HFFc6 (cell line): ENCODE data around the gene ZSCAN22. TPM values are rescaled to one million over a fixed set of nuclear protein-coding genes. Genes with fewer than 3 reads are reported as not detected.

Source experiments
- DNase-seq: peaks from one replicate; pipeline ENCODE4 v3.0.0-alpha.2; 2018
- H3K27ac Mint-ChIP-seq: 2 replicates; pipeline ENCODE4 v1.8.0; 2020; ENCODE audit warnings: mild to moderate bottlenecking, mixed read lengths
- H3K27me3 Mint-ChIP-seq: 2 replicates; pipeline ENCODE4 v1.8.0; 2021; ENCODE audit warnings: mild to moderate bottlenecking, moderate library complexity, mixed read lengths; ENCODE audit not compliant: insufficient read depth
- H3K36me3 Mint-ChIP-seq: 2 replicates; pipeline ENCODE4 v1.8.0; 2021; ENCODE audit warnings: low read depth, mixed read lengths
- H3K4me1 Mint-ChIP-seq: 2 replicates; pipeline ENCODE4 v1.8.0; 2020; ENCODE audit warnings: low read depth, mixed read lengths
- H3K4me3 Mint-ChIP-seq: 2 replicates; pipeline ENCODE4 v1.8.0; 2020; ENCODE audit warnings: mild to moderate bottlenecking, moderate library complexity, mixed read lengths
- H3K9me3 Mint-ChIP-seq: 2 replicates; pipeline ENCODE4 v1.8.0; 2020; ENCODE audit warnings: mild to moderate bottlenecking, mixed read lengths
- CTCF ChIP-seq: fragments of 200-600 bp; sonication (generic); IDR thresholded peaks from 2 replicates; pipeline ENCODE4 v1.5.0; 2021; ENCODE audit warnings: antibody characterized with exemption, mild to moderate bottlenecking
- total RNA-seq, 6 experiments: library from RNA; stranded (reverse); fragmentation: NEBNext Ultra II Directional; extraction: Animal tissue kit (Norgen Biotek cat#: 25700); gene quantifications; 2 replicates in 1 of 6; 3 replicates in 5 of 6; pipeline ENCODE4 v1.2.3, GENCODE V29; 2021

Gene ZSCAN22
- total RNA-seq, 6 experiments from 2014 or later = 2.5 to 3.0 (median 2.8) TPM

GRCh38 chr19:58351558-58351878 is 24.7 kb downstream of the ZSCAN22 start:
- Mint-ChIP-seq H3K27me3 (peaks cover 4% of the 10 kb centered on the region; the same call in 1 of the 2 replicates), H3K27ac (no peak overlapping the region), H3K9me3 (peaks cover 4% of the 10 kb centered on the region; the same call in 1 of the 2 replicates), H3K4me3 (no peak overlapping the region), H3K36me3 (peaks cover 8% of the 10 kb centered on the region; the same call in 1 of the 2 replicates), H3K4me1 (peaks cover 12% of the 10 kb centered on the region; the same call in 1 of the 2 replicates)
- no peak for DNase-seq
- no peak for TF ChIP-seq CTCF

- H3K36me3 Mint-ChIP-seq = peaks cover 8% of the 10 kb centered on the region; the same call in 1 of the 2 replicates
- H3K9me3 Mint-ChIP-seq = peaks cover 4% of the 10 kb centered on the region; the same call in 1 of the 2 replicates
- peaks cover 12% of the 10 kb centered on the region; the same call in 1 of the 2 replicates for H3K4me1 Mint-ChIP-seq
- no peak for TF ChIP-seq CTCF
- no peak overlapping the region for H3K27ac Mint-ChIP-seq
- no peak for DNase-seq
- no peak overlapping the region for H3K4me3 Mint-ChIP-seq
- peaks cover 4% of the 10 kb centered on the region; the same call in 1 of the 2 replicates for H3K27me3 Mint-ChIP-seq
Observed at GRCh38 chr19:58351990-58352755, 25.4 kb downstream of the ZSCAN22 start.

GRCh38 chr19:58352760-58353671 is 26.2 kb downstream of the ZSCAN22 start, which contains the start of gene A1BG:
Gene A1BG, minus strand, starts transcription at chr19:58353492. Its CDS starts 55 bp downstream, at chr19:58353437.
- no peak for DNase-seq
- Mint-ChIP-seq H3K36me3 (peaks cover 8% of the 10 kb centered on the region; the same call in 1 of the 2 replicates), H3K4me1 (peaks cover 12% of the 10 kb centered on the region; the same call in 1 of the 2 replicates), H3K9me3 (peaks cover 4% of the 10 kb centered on the region; the same call in 1 of the 2 replicates), H3K27ac (no peak within 1 kb of the TSS), H3K4me3 (no peak within 1 kb of the TSS), H3K27me3 (no peaks in the 10 kb centered on the region)
- TF ChIP-seq CTCF = no peak

- Mint-ChIP-seq H3K9me3 (peaks cover 4% of the 10 kb centered on the region; the same call in 1 of the 2 replicates), H3K27me3 (no peaks in the 10 kb centered on the region), H3K4me1 (peaks cover 6% of the 10 kb centered on the region; the same call in 1 of the 2 replicates), H3K4me3 (no peak overlapping the region), H3K36me3 (peaks cover 8% of the 10 kb centered on the region; the same call in 1 of the 2 replicates), H3K27ac (no peak overlapping the region)
- TF ChIP-seq CTCF = no peak
- DNase-seq = no peak
Observed at GRCh38 chr19:58353717-58354477, 27.1 kb downstream of the ZSCAN22 start.
